Sigmoid colon (tissue), 7 donors: Measurements from ENCODE around the gene LEPROT. TPM values are rescaled to one million over a fixed set of nuclear protein-coding genes. Genes with fewer than 3 reads are reported as not detected.
"Not testable (repeated sequence)": the region's sequence is repeated elsewhere in the genome, so short reads cannot be mapped to it uniquely, and the experiment has no call there.

Source experiments
- DNase-seq: peaks from one replicate; pipeline ENCODE4 v3.0.0-alpha.2; 2019
- H3K27ac ChIP-seq, 4 donors: fragments of 200-600 bp; sonication (generic); one replicate each; pipeline ENCODE4 v1.5.1; 2016 to 2019; ENCODE audit warnings: mild to moderate bottlenecking in 1 of 4
- H3K27me3 ChIP-seq, 3 donors: fragments of 200-600 bp; sonication (generic); one replicate each; pipeline ENCODE4 v1.5.1; 2019; ENCODE audit warnings: mild to moderate bottlenecking in 1 of 3
- H3K36me3 ChIP-seq, 4 donors: fragments of 200-600 bp; sonication (generic); one replicate each; pipeline ENCODE4 v1.5.1; 2016 to 2019
- H3K4me1 ChIP-seq, 4 donors: fragments of 200-600 bp; sonication (generic); one replicate each; pipeline ENCODE4 v1.5.1; 2017 to 2019
- H3K4me3 ChIP-seq, 4 donors: fragments of 200-600 bp; sonication (generic); one replicate each; pipeline ENCODE4 v1.5.1; 2017 to 2019; ENCODE audit warnings: mild to moderate bottlenecking in 2 of 4, moderate library complexity in 1 of 4
- H3K9me3 ChIP-seq, 4 donors: fragments of 200-600 bp in 3 of 4; sonication (generic) in 3 of 4; one replicate each; pipeline versions ENCODE4 v1.5.1 to v1.6.1; 2013 to 2019
- CTCF ChIP-seq, 4 experiments: fragments of 450-650 bp in 3 of 4; fragments of 200-600 bp in 1 of 4; IDR thresholded peaks; one replicate each; pipeline ENCODE4 v1.5.1; 2016 to 2019; ENCODE audit warnings: antibody characterized with exemption in 4 of 4, mild to moderate bottlenecking in 3 of 4, moderate library complexity in 2 of 4
- EP300 ChIP-seq, 4 donors: sonication (generic); formaldehyde crosslinking; IDR thresholded peaks; one replicate each; pipeline ENCODE4 v1.6.1; 2017; ENCODE audit warnings: antibody characterized with exemption in 4 of 4
- POLR2A ChIP-seq, 2 donors: fragments of 450-650 bp; IDR thresholded peaks; one replicate each; pipeline ENCODE4 v1.6.1; 2016; ENCODE audit warnings: antibody characterized with exemption in 2 of 2, mild to moderate bottlenecking in 2 of 2, moderate library complexity in 2 of 2
- POLR2AphosphoS5 ChIP-seq, 4 donors: sonication (generic); formaldehyde crosslinking; IDR thresholded peaks; one replicate each; pipeline ENCODE4 v1.6.1; 2017; ENCODE audit warnings: antibody characterized with exemption in 4 of 4
- WGBS, 2 donors: extraction: QIAGEN DNeasy Blood & Tissue Kit; methylation state at CpG; one replicate each; pipeline ENCODE4 v1.1.7; 2013; 5-methylcytosine and 5-hydroxymethylcytosine counted together
- intact Hi-C: fragments of 100-400 bp; cut with DNase I; formaldehyde crosslinking; loops from one replicate; pipeline ENCODE4 v1.15.1; 2023
- polyA plus RNA-seq, 3 donors: library from polyadenylated mRNA; stranded (reverse); fragments of 200-250 nt; gene quantifications; one replicate each; pipeline ENCODE4 v1.2.3, GENCODE V29; 2013
- total RNA-seq, 4 donors: library from RNA; depleted of rRNA; stranded (reverse); fragments of >200 nt; gene quantifications; one replicate each; pipeline ENCODE4 v1.1.0, GENCODE V29; 2016
- donor health status: healthy with polysubstance abuse.
- donor health status: Bipolar disorder and iron deficiency.
- donor health status: healthy.

The LEPROT gene
- total and polyA plus RNA-seq, 7 donors, result 14.3 to 67.8 (median 48.2) TPM

GRCh38 chr1:65442442-65442841 is 22.0 kb downstream of the LEPROT start:
- Histone ChIP-seq H3K4me3 (no peak overlapping the region), H3K36me3 (no peaks in the 10 kb centered on the region), H3K4me1 (no peaks in the 10 kb centered on the region), H3K9me3 (no peaks in the 10 kb centered on the region), H3K27me3 (no peaks in the 10 kb centered on the region), H3K27ac (no peak overlapping the region)
- no peak for DNase-seq
- TF ChIP-seq CTCF (IDR thresholded peaks at IDR 0.05) (no peak), POLR2A (IDR thresholded peaks at IDR 0.05) (no peak), EP300 (IDR thresholded peaks at IDR 0.05) (no peak), POLR2AphosphoS5 (IDR thresholded peaks at IDR 0.05) (no peak)
- 85 to 90% methylated on average over 1 of the region's 1 CpG for WGBS, 2 donors
- intact Hi-C loops, result no loop called here

GRCh38 chr1:65443647-65444046 is 23.2 kb downstream of the LEPROT start:
- H3K27me3 ChIP-seq, result no peaks in the 10 kb centered on the region
- 86 to 92% methylated on average over 2 of the region's 2 CpGs for WGBS, 2 donors
- no peak overlapping the region for H3K4me3 ChIP-seq
- intact Hi-C loops, result no loop called here
- H3K36me3 ChIP-seq, result no peaks in the 10 kb centered on the region
- no peak overlapping the region for H3K27ac ChIP-seq
- no peaks in the 10 kb centered on the region for H3K9me3 ChIP-seq
- no peak for DNase-seq
- TF ChIP-seq POLR2AphosphoS5 (IDR thresholded peaks at IDR 0.05), result no peak
- no peak for TF ChIP-seq EP300 (IDR thresholded peaks at IDR 0.05)
- TF ChIP-seq CTCF (IDR thresholded peaks at IDR 0.05), result no peak
- no peaks in the 10 kb centered on the region for H3K4me1 ChIP-seq

DNA sequence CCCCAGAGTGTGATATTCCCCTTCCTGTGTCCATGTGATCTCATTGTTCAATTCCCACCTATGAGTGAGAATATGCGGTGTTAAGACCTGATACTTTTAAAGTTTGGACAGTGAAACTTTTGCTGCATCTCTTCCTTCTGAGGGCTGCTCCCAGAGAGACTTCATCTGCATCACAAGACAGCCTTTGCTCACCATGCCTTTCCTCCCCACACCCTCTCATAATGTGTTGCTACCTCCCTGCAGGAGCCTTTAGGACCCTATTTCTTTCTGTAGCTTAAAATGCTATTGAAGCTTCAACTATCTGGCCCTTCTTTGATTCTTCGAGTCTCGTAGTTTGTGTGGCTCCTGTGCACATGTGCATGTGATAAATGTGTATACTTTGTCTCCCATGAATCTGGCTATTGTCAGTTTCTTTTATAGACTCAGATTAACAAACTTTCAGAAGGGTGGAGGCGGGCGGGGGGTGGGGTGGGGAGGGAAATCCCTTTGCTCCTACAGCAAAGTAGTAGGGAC is 23.7 kb downstream of the LEPROT start:
- Histone ChIP-seq H3K27ac (no peak overlapping the region), H3K9me3 (no peaks in the 10 kb centered on the region), H3K4me1 (no peaks in the 10 kb centered on the region), H3K4me3 (no peak overlapping the region), H3K36me3 (no peaks in the 10 kb centered on the region), H3K27me3 (no peaks in the 10 kb centered on the region)
- no peak for TF ChIP-seq POLR2AphosphoS5 (IDR thresholded peaks at IDR 0.05)
- no peak for TF ChIP-seq POLR2A (IDR thresholded peaks at IDR 0.05)
- no peak for TF ChIP-seq CTCF (IDR thresholded peaks at IDR 0.05)
- no peak for TF ChIP-seq EP300 (IDR thresholded peaks at IDR 0.05)
- intact Hi-C loops, result no loop called here
- WGBS, 2 donors, result 49 to 70% methylated on average over 4 to 5 of the region's 5 CpGs
- no peak for DNase-seq

DNA sequence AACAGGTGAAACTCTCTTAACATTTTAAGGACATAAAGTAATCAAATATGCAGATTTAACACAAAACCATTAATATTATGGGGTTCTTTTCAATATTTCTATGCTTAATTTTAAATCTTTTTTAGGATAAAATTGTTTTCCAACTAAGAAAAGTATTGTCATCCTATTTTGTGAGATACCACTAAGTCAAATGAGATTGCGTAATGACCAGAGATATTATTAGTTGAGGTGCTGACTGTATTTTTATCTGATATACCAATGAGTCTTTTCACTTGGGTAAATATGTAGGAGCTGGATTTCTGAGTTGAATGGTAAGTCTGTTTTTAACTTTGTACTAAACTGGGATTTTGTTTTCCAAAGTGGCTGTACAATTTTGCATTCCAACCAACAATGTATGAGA is 25.4 kb downstream of the LEPROT start:
- no peak overlapping the region for H3K4me3 ChIP-seq
- no peak for TF ChIP-seq CTCF (IDR thresholded peaks at IDR 0.05)
- no peak for TF ChIP-seq POLR2A (IDR thresholded peaks at IDR 0.05)
- no peak for TF ChIP-seq EP300 (IDR thresholded peaks at IDR 0.05)
- no peaks in the 10 kb centered on the region for H3K36me3 ChIP-seq
- no peak for DNase-seq
- 98 to 99% methylated on average over 1 of the region's 1 CpG for WGBS, 2 donors
- intact Hi-C loops, result no loop called here
- H3K9me3 ChIP-seq, result no peaks in the 10 kb centered on the region
- no peaks in the 10 kb centered on the region for H3K4me1 ChIP-seq
- no peaks in the 10 kb centered on the region for H3K27me3 ChIP-seq
- no peak overlapping the region for H3K27ac ChIP-seq

DNA sequence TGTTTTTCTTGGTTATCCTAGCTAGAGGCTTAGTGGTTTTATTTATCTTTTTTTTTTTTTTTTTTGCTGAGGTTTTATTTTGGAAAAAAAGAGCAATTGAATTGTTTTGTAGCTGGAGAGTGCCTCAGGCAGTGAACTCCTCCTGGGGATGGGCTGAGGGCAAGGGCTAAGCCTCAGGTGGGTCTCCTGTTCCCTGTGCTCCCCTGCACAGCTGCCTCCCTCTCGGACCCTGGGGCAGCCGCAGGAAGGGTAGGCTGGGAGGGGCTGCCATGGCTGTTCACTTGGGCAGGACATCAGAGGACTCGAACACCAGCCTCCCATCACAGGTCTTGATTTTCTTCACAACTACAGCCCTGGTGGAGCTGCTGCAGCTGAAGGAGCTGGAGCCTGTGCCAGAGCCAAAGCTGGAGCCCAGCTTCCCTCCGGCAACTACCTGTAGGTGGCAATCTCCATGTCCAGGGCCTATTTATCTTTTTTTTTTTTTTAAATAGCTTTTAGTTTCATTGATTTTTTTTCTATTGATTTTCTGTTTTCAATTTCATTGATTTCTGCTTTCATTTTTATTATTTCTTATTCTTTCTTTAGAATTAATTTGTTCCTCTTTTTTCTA is 28.9 kb downstream of the LEPROT start:
- intact Hi-C loops, result no loop called here
- no peak for TF ChIP-seq POLR2A (IDR thresholded peaks at IDR 0.05)
- TF ChIP-seq CTCF (IDR thresholded peaks at IDR 0.05), result no peak
- TF ChIP-seq EP300 (IDR thresholded peaks at IDR 0.05), result no peak
- TF ChIP-seq POLR2AphosphoS5 (IDR thresholded peaks at IDR 0.05), result no peak
- Histone ChIP-seq H3K4me1 (no peaks in the 10 kb centered on the region), H3K27ac (no peak overlapping the region), H3K36me3 (no peaks in the 10 kb centered on the region), H3K9me3 (no peaks in the 10 kb centered on the region), H3K27me3 (no peaks in the 10 kb centered on the region), H3K4me3 (no peak overlapping the region)
- no peak for DNase-seq
- 85 to 93% methylated on average over 4 of the region's 4 CpGs for WGBS, 2 donors

DNA sequence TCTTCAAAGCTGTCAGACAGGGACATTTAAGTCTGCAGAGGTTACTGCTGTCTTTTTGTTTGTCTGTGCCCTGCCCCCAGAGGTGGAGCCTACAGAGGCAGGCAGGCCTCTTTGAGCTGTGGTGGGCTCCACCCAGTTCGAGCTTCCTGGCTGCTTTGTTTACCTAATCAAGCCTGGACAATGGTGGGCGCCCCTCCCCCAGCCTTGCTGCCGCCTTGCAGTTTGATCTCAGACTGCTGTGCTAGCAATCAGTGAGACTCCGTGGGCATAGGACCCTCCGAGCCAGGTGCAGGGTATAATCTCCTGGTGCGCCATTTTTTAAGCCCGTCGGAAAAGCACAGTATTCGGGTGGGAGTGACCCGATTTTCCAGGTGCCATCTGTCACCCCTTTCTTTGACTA is 35.2 kb downstream of the LEPROT start:
- H3K27me3 ChIP-seq, H3K4me3 ChIP-seq, H3K27ac ChIP-seq, DNase-seq, H3K4me1 ChIP-seq, intact Hi-C loops, H3K9me3 ChIP-seq, H3K36me3 ChIP-seq: not testable (repeated sequence)
- WGBS, 2 donors, result 82 to 84% methylated on average over 10 of the region's 10 CpGs
